ENCODE data around the gene WDR36.

The WDR36 gene

GRCh38 chr5:111119221-111119620 lies 27.1 kb downstream of the WDR36 start:
- no peak for TF ChIP-seq GATA2 (IDR thresholded peaks at IDR 0.05; ENCODE audit: low read depth, low read length)
- TF ChIP-seq GATA3 (IDR thresholded peaks at IDR 0.05; ENCODE audit: low read depth, low read length) = no peak

- TF ChIP-seq GATA3 (IDR thresholded peaks at IDR 0.05; ENCODE audit: low read depth, low read length) = no peak
- no peak for TF ChIP-seq GATA2 (IDR thresholded peaks at IDR 0.05; ENCODE audit: low read depth, low read length)
These were observed 27.7 kb downstream of the WDR36 start for GRCh38 chr5:111119856-111120255.

- TF ChIP-seq GATA3 (IDR thresholded peaks at IDR 0.05; ENCODE audit: low read depth, low read length) = no peak
- no peak for TF ChIP-seq GATA2 (IDR thresholded peaks at IDR 0.05; ENCODE audit: low read depth, low read length)
These were observed 28.8 kb downstream of the WDR36 start for GRCh38 chr5:111120911-111121310.

GRCh38 chr5:111121926-111122325 lies 29.8 kb downstream of the WDR36 start:
- TF ChIP-seq GATA2 (IDR thresholded peaks at IDR 0.05; ENCODE audit: low read depth, low read length) (no peak), GATA3 (IDR thresholded peaks at IDR 0.05; ENCODE audit: low read depth, low read length) (no peak)

GRCh38 chr5:111122398-111122797 lies 30.2 kb downstream of the WDR36 start:
- no peak for TF ChIP-seq GATA3 (IDR thresholded peaks at IDR 0.05; ENCODE audit: low read depth, low read length)
- TF ChIP-seq GATA2 (IDR thresholded peaks at IDR 0.05; ENCODE audit: low read depth, low read length) = no peak

GRCh38 chr5:111124793-111125192 lies 32.6 kb downstream of the WDR36 start:
- TF ChIP-seq GATA3 (IDR thresholded peaks at IDR 0.05; ENCODE audit: low read depth, low read length) (no peak), GATA2 (IDR thresholded peaks at IDR 0.05; ENCODE audit: low read depth, low read length) (no peak)

GRCh38 chr5:111126896-111127295 lies 34.7 kb downstream of the WDR36 start:
- TF ChIP-seq GATA3 (IDR thresholded peaks at IDR 0.05; ENCODE audit: low read depth, low read length) (no peak), GATA2 (IDR thresholded peaks at IDR 0.05; ENCODE audit: low read depth, low read length) (no peak)

- TF ChIP-seq GATA2 (IDR thresholded peaks at IDR 0.05; ENCODE audit: low read depth, low read length) (no peak), GATA3 (IDR thresholded peaks at IDR 0.05; ENCODE audit: low read depth, low read length) (no peak)
These were observed 35.5 kb downstream of the WDR36 start for GRCh38 chr5:111127453-111128195.

- no peak for TF ChIP-seq GATA2 (IDR thresholded peaks at IDR 0.05; ENCODE audit: low read depth, low read length)
- no peak for TF ChIP-seq GATA3 (IDR thresholded peaks at IDR 0.05; ENCODE audit: low read depth, low read length)
These were observed 37.8 kb downstream of the WDR36 start for GRCh38 chr5:111129938-111130337.

- TF ChIP-seq GATA3 (IDR thresholded peaks at IDR 0.05; ENCODE audit: low read depth, low read length) (no peak), GATA2 (IDR thresholded peaks at IDR 0.05; ENCODE audit: low read depth, low read length) (no peak)
These were observed 39.2 kb downstream of the WDR36 start for GRCh38 chr5:111131356-111131755.

- no peak for TF ChIP-seq GATA3 (IDR thresholded peaks at IDR 0.05; ENCODE audit: low read depth, low read length)
- TF ChIP-seq GATA2 (IDR thresholded peaks at IDR 0.05; ENCODE audit: low read depth, low read length) = no peak
These were observed 39.9 kb downstream of the WDR36 start for GRCh38 chr5:111132076-111132475.

GRCh38 chr5:111132731-111133435 lies 40.7 kb downstream of the WDR36 start:
- TF ChIP-seq GATA3 (IDR thresholded peaks at IDR 0.05; ENCODE audit: low read depth, low read length) (no peak), GATA2 (IDR thresholded peaks at IDR 0.05; ENCODE audit: low read depth, low read length) (no peak)

- TF ChIP-seq GATA2 (IDR thresholded peaks at IDR 0.05; ENCODE audit: low read depth, low read length) (no peak), GATA3 (IDR thresholded peaks at IDR 0.05; ENCODE audit: low read depth, low read length) (no peak)
These were observed 41.2 kb downstream of the WDR36 start for GRCh38 chr5:111133436-111133751.

- TF ChIP-seq GATA2 (IDR thresholded peaks at IDR 0.05; ENCODE audit: low read depth, low read length) (no peak), GATA3 (IDR thresholded peaks at IDR 0.05; ENCODE audit: low read depth, low read length) (no peak)
These were observed 41.9 kb downstream of the WDR36 start for GRCh38 chr5:111134087-111134486.

GRCh38 chr5:111134864-111135263 lies 42.7 kb downstream of the WDR36 start:
- TF ChIP-seq GATA2 (IDR thresholded peaks at IDR 0.05; ENCODE audit: low read depth, low read length) = no peak
- TF ChIP-seq GATA3 (IDR thresholded peaks at IDR 0.05; ENCODE audit: low read depth, low read length) = no peak

Data from SH-SY5Y (cell line).